ENCODE data around the gene CIDEB.

The CIDEB gene

DNA sequence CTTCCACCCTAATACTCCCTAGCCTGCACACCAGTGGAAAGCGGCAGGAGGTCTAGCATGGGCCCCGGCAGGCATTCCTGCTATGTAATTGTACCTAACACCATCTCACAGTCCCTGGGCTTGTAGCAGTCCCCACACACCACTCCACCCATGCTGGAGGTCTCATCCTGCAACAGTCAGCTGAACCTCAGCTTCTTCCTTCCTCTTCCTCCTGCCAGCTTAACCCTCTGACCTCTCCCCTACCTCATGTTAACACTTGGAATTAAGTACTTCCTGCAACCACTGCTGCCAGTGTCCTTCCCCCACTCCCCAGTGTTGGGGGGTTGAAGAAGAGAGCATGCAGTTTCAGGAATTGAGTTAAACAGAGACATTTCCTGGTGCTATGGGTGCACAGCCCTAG lies 19.5 kb upstream of the CIDEB start:
- H3K79me2 ChIP-seq (ENCODE audit: control insufficient read depth, insufficient read depth, low read length, poor library complexity) = no peaks in the 10 kb centered on the region
- H3K36me3 ChIP-seq (ENCODE audit: control insufficient read depth in 1 of 2, insufficient read depth in 2 of 2, low read length in 2 of 2) = no peaks in the 10 kb centered on the region
- no peak overlapping the region for H2AK5ac ChIP-seq (ENCODE audit: low read length)
- H3K18ac ChIP-seq (ENCODE audit: low read length) = no peak overlapping the region
- H3K4me2 ChIP-seq (ENCODE audit: low read length) = no peak overlapping the region
- H2BK120ac ChIP-seq (ENCODE audit: insufficient read depth, low read length, poor library complexity) = no peak overlapping the region
- H3K27me3 ChIP-seq (ENCODE audit: insufficient read depth, low read length) = no peaks in the 10 kb centered on the region
- no peaks in the 10 kb centered on the region for H3K79me1 ChIP-seq (ENCODE audit: low read length)
- H3K9me3 ChIP-seq (ENCODE audit: insufficient read depth, low read depth, low read length) = peaks cover under 1% of the 10 kb centered on the region
- WGBS (ENCODE audit: extremely low coverage, insufficient coverage, insufficient read length) = no CpG with 5 or more reads among the region's 2 CpGs
- no peak overlapping the region for H3K14ac ChIP-seq (ENCODE audit: low read length)
- no peak overlapping the region for H3K4me3 ChIP-seq (ENCODE audit: low read depth, low read length)
- H2BK5ac ChIP-seq (ENCODE audit: low read depth, low read length, poor library complexity) = no peak overlapping the region
- peaks cover 1 to 3% of the 10 kb centered on the region in 2 experiments for H3K4me1 ChIP-seq (ENCODE audit: control insufficient read depth in 1 of 2, insufficient read depth in 2 of 2, low read length in 2 of 2)
- no peak overlapping the region for H2BK12ac ChIP-seq (ENCODE audit: low read length)
- no peak overlapping the region for H3K9ac ChIP-seq (ENCODE audit: low read length)
- no peak overlapping the region for H4K91ac ChIP-seq (ENCODE audit: low read depth, low read length)
- H3K4ac ChIP-seq (ENCODE audit: low read depth, low read length) = no peak overlapping the region
- H4K12ac ChIP-seq (ENCODE audit: low read depth, low read length) = no peak overlapping the region
- no peak for DNase-seq
- H2AFZ ChIP-seq (ENCODE audit: insufficient read depth, low read length, poor library complexity) = no peak overlapping the region
- no peak overlapping the region for H3K27ac ChIP-seq (ENCODE audit: low read depth, low read length)
- H4K8ac ChIP-seq (ENCODE audit: low read depth, low read length) = no peak overlapping the region
- H3K23ac ChIP-seq (ENCODE audit: low read length) = no peak overlapping the region

DNA sequence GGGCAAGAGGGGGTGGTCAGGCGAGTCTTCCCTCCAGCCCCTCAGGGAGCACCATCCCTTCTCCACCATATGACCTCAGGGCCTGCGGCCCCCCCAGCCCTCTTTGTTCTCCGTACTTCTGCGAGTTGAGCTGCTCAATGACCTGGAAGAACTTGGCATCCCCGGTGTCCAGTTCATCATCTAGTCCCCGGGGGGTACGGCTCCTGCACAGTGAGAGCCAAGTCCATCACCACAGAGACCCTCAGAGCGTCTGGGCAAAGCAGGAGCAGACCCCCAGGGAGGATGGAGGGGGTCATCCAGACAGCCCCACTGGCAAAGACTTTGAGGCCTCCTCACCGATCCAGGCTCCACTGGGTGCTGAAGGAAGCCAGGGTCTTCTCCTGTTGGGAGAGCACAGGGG lies 18.2 kb upstream of the CIDEB start:
- Histone ChIP-seq H2BK5ac (ENCODE audit: low read depth, low read length, poor library complexity) (no peak overlapping the region), H3K9me3 (ENCODE audit: insufficient read depth, low read depth, low read length) (no peaks in the 10 kb centered on the region), H3K18ac (ENCODE audit: low read length) (no peak overlapping the region)

GRCh38 chr14:24325041-24325530 lies 17.3 kb upstream of the CIDEB start:
- Histone ChIP-seq H3K36me3 (ENCODE audit: control insufficient read depth in 1 of 2, insufficient read depth in 2 of 2, low read length in 2 of 2) (no peaks in the 10 kb centered on the region), H2BK5ac (ENCODE audit: low read depth, low read length, poor library complexity) (no peak overlapping the region), H3K4me3 (ENCODE audit: low read depth, low read length) (no peak overlapping the region), H4K12ac (ENCODE audit: low read depth, low read length) (no peak overlapping the region), H2AFZ (ENCODE audit: insufficient read depth, low read length, poor library complexity) (no peak overlapping the region), H3K4ac (ENCODE audit: low read depth, low read length) (no peak overlapping the region), H4K8ac (ENCODE audit: low read depth, low read length) (no peak overlapping the region), H3K27me3 (ENCODE audit: insufficient read depth, low read length) (no peaks in the 10 kb centered on the region), H3K14ac (ENCODE audit: low read length) (no peak overlapping the region), H2AK5ac (ENCODE audit: low read length) (no peak overlapping the region), H4K91ac (ENCODE audit: low read depth, low read length) (no peak overlapping the region), H3K4me1 (ENCODE audit: control insufficient read depth in 1 of 2, insufficient read depth in 2 of 2, low read length in 2 of 2) (peaks cover 6 to 10% of the 10 kb centered on the region in 2 experiments), H3K79me2 (ENCODE audit: control insufficient read depth, insufficient read depth, low read length, poor library complexity) (no peaks in the 10 kb centered on the region), H3K23ac (ENCODE audit: low read length) (no peak overlapping the region), H3K27ac (ENCODE audit: low read depth, low read length) (no peak overlapping the region), H3K79me1 (ENCODE audit: low read length) (peaks cover 2% of the 10 kb centered on the region), H3K4me2 (ENCODE audit: low read length) (no peak overlapping the region), H2BK12ac (ENCODE audit: low read length) (no peak overlapping the region), H3K18ac (ENCODE audit: low read length) (no peak overlapping the region), H3K9me3 (ENCODE audit: insufficient read depth, low read depth, low read length) (no peaks in the 10 kb centered on the region), H2BK120ac (ENCODE audit: insufficient read depth, low read length, poor library complexity) (no peak overlapping the region), H3K9ac (ENCODE audit: low read length) (no peak overlapping the region)
- WGBS (ENCODE audit: extremely low coverage, insufficient coverage, insufficient read length) = no CpG with 5 or more reads among the region's 5 CpGs
- DNase-seq = peak; percentile 92 to 96

More for the DNA sequence above, 18.2 kb upstream of the CIDEB start:
- no peak overlapping the region for H3K27ac ChIP-seq (ENCODE audit: low read depth, low read length)
- no peak overlapping the region for H3K9ac ChIP-seq (ENCODE audit: low read length)
- no CpG with 5 or more reads among the region's 9 CpGs for WGBS (ENCODE audit: extremely low coverage, insufficient coverage, insufficient read length)
- no peak overlapping the region for H2AK5ac ChIP-seq (ENCODE audit: low read length)
- no peak overlapping the region for H4K91ac ChIP-seq (ENCODE audit: low read depth, low read length)
- no peak overlapping the region for H4K12ac ChIP-seq (ENCODE audit: low read depth, low read length)
- H3K4me2 ChIP-seq (ENCODE audit: low read length) = no peak overlapping the region
- no peak overlapping the region for H4K8ac ChIP-seq (ENCODE audit: low read depth, low read length)
- no peaks in the 10 kb centered on the region for H3K36me3 ChIP-seq (ENCODE audit: control insufficient read depth in 1 of 2, insufficient read depth in 2 of 2, low read length in 2 of 2)
- H2BK12ac ChIP-seq (ENCODE audit: low read length) = no peak overlapping the region
- H3K4me1 ChIP-seq (ENCODE audit: control insufficient read depth in 1 of 2, insufficient read depth in 2 of 2, low read length in 2 of 2) = peaks cover 6 to 10% of the 10 kb centered on the region in 2 experiments
- no peaks in the 10 kb centered on the region for H3K27me3 ChIP-seq (ENCODE audit: insufficient read depth, low read length)
- H2BK120ac ChIP-seq (ENCODE audit: insufficient read depth, low read length, poor library complexity) = no peak overlapping the region
- no peak overlapping the region for H3K23ac ChIP-seq (ENCODE audit: low read length)
- no peak for DNase-seq
- H3K79me1 ChIP-seq (ENCODE audit: low read length) = peaks cover 2% of the 10 kb centered on the region
- no peak overlapping the region for H2AFZ ChIP-seq (ENCODE audit: insufficient read depth, low read length, poor library complexity)
- no peak overlapping the region for H3K4ac ChIP-seq (ENCODE audit: low read depth, low read length)
- no peak overlapping the region for H3K14ac ChIP-seq (ENCODE audit: low read length)
- no peak overlapping the region for H3K4me3 ChIP-seq (ENCODE audit: low read depth, low read length)
- no peaks in the 10 kb centered on the region for H3K79me2 ChIP-seq (ENCODE audit: control insufficient read depth, insufficient read depth, low read length, poor library complexity)

- Histone ChIP-seq H3K18ac (ENCODE audit: low read length) (no peak overlapping the region), H3K9me3 (ENCODE audit: insufficient read depth, low read depth, low read length) (no peaks in the 10 kb centered on the region), H4K91ac (ENCODE audit: low read depth, low read length) (no peak overlapping the region), H2BK5ac (ENCODE audit: low read depth, low read length, poor library complexity) (no peak overlapping the region), H3K14ac (ENCODE audit: low read length) (no peak overlapping the region), H4K12ac (ENCODE audit: low read depth, low read length) (no peak overlapping the region), H3K4me3 (ENCODE audit: low read depth, low read length) (no peak overlapping the region), H3K9ac (ENCODE audit: low read length) (no peak overlapping the region), H2AK5ac (ENCODE audit: low read length) (no peak overlapping the region), H3K27ac (ENCODE audit: low read depth, low read length) (no peak overlapping the region), H3K23ac (ENCODE audit: low read length) (no peak overlapping the region), H2BK12ac (ENCODE audit: low read length) (no peak overlapping the region), H3K79me2 (ENCODE audit: control insufficient read depth, insufficient read depth, low read length, poor library complexity) (no peaks in the 10 kb centered on the region), H3K4me2 (ENCODE audit: low read length) (no peak overlapping the region), H3K4ac (ENCODE audit: low read depth, low read length) (no peak overlapping the region), H3K79me1 (ENCODE audit: low read length) (peaks cover 2% of the 10 kb centered on the region), H2AFZ (ENCODE audit: insufficient read depth, low read length, poor library complexity) (no peak overlapping the region), H3K36me3 (ENCODE audit: control insufficient read depth in 1 of 2, insufficient read depth in 2 of 2, low read length in 2 of 2) (no peaks in the 10 kb centered on the region), H3K27me3 (ENCODE audit: insufficient read depth, low read length) (no peaks in the 10 kb centered on the region), H3K4me1 (ENCODE audit: control insufficient read depth in 1 of 2, insufficient read depth in 2 of 2, low read length in 2 of 2) (peaks cover 6 to 10% of the 10 kb centered on the region in 2 experiments), H2BK120ac (ENCODE audit: insufficient read depth, low read length, poor library complexity) (no peak overlapping the region), H4K8ac (ENCODE audit: low read depth, low read length) (no peak overlapping the region)
- no peak for DNase-seq
- WGBS (ENCODE audit: extremely low coverage, insufficient coverage, insufficient read length) = no CpG with 5 or more reads among the region's 6 CpGs
Measured at GRCh38 chr14:24324024-24324423, 16.2 kb upstream of the CIDEB start.

All from trophoblast cell (in vitro differentiated cells and primary cell).